Nucleus accumbens (tissue), 56 donors: ENCODE results near the gene MARK3.
A peak's percentile ranks its signal among the peaks of the same experiment; 100 is the strongest.
"Not testable (repeated sequence)": the region's sequence is repeated elsewhere in the genome, so short reads cannot be mapped to it uniquely, and the experiment has no call there.

Source experiments
- DNase-seq, 56 donors: peaks; one replicate each; lab custom pipeline; 2025; lab: John Stamatoyannopoulos, UW

Gene MARK3

GRCh38 chr14:103521438-103521950, 136.3 kb downstream of the MARK3 start:
- DNase-seq: peak in 13 of 56 donors; percentile 64 to 86 (median 75)

- peak in 4 of 56 donors; percentile 33 to 62 (median 60) for DNase-seq
These were observed 136.8 kb downstream of the MARK3 start for GRCh38 chr14:103521951-103522563.

- DNase-seq: peak in 52 of 56 donors; percentile 25 to 89 (median 72)
These were observed 137.7 kb downstream of the MARK3 start, which contains the start of gene CKB for GRCh38 chr14:103522649-103523574. Gene CKB, minus strand, starts transcription at chr14:103522830. Its CDS starts 337 bp downstream, at chr14:103522493.

GRCh38 chr14:103523575-103523954, 138.3 kb downstream of the MARK3 start:
- DNase-seq: no peak

GRCh38 chr14:103524002-103524935, 139.1 kb downstream of the MARK3 start:
- DNase-seq: no peak

GRCh38 chr14:103525430-103526246, 140.4 kb downstream of the MARK3 start:
- DNase-seq: not testable (repeated sequence)

- DNase-seq: no peak
These were observed 141.2 kb downstream of the MARK3 start for GRCh38 chr14:103526247-103526913.

- no peak for DNase-seq
These were observed 141.7 kb downstream of the MARK3 start for GRCh38 chr14:103526914-103527248.

GRCh38 chr14:103527408-103528145, 142.4 kb downstream of the MARK3 start:
- DNase-seq: no peak

- DNase-seq: peak in 16 of 56 donors; percentile 34 to 67 (median 45)
These were observed 143.0 kb downstream of the MARK3 start for GRCh38 chr14:103528146-103528586.

GRCh38 chr14:103528587-103529382, 143.6 kb downstream of the MARK3 start, which contains the start of gene TRMT61A:
Gene TRMT61A, plus strand, starts transcription at chr14:103529196. Its CDS starts 783 bp downstream, at chr14:103529979.
- peak in 55 of 56 donors; percentile 8 to 93 (median 85) for DNase-seq

GRCh38 chr14:103529383-103530365, 144.5 kb downstream of the MARK3 start:
- no peak for DNase-seq

GRCh38 chr14:103530390-103530789, 145.2 kb downstream of the MARK3 start:
- no peak for DNase-seq

GRCh38 chr14:103530831-103531230, 145.6 kb downstream of the MARK3 start:
- DNase-seq: no peak

- no peak for DNase-seq
These were observed 146.4 kb downstream of the MARK3 start for GRCh38 chr14:103531421-103532215.
